Prostate gland (tissue), 2 donors: ENCODE results near the gene CDH13.

ENCODE experiments used
- CTCF ChIP-seq, 4 experiments: fragments of 200-600 bp in 2 of 4; fragments of 450-650 bp in 2 of 4; sonication (generic) in 2 of 4; IDR thresholded peaks; 1 replicate in 3 of 4; 2 replicates in 1 of 4; pipeline ENCODE4 v1.5.1; 2016 to 2019; ENCODE audit warnings: antibody characterized with exemption in 4 of 4, mild to moderate bottlenecking in 2 of 4, moderate library complexity in 2 of 4
- POLR2A ChIP-seq: fragments of 450-650 bp; IDR thresholded peaks from one replicate; pipeline ENCODE4 v1.6.1; 2016; ENCODE audit warnings: antibody characterized with exemption, mild to moderate bottlenecking

DNA sequence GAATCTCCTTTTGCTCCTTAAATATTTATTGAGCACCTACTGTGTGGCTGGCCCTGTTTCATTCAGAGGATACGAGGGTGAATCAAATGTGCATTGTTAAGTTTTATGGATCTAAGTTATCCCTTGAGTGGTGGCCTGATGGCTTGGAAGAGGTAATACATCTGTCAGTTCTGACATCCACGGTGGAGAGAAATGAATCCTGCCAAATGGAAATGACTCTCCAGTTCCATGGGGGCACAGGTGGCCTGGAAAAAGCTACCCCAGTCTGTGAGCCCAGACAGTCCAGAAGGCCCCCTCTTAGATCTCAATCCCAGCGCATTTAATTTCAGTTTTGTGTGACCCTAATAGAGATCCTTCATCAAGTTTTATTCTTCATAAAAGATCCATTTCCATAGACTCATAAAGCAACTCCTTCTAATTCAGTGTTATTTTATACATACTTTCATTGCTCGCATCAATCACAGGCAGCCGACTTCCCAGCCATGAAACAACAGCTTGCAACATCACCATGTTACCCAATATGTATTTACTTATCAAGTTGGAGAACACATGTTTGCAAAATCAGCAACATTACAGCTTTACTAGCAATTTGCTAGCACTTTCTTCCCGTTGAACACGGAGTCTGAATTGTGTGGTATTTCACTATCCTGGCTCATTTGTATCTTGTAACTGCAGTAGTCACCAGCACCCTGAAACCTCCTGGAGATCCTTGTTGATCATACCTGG, 846.2 kb downstream of the CDH13 start:
- TF ChIP-seq CTCF (IDR thresholded peaks at IDR 0.05) (no peak), POLR2A (no peak)
